Activated CD8-positive, alpha-beta T cell treated with anti-CD3 and anti-CD28 coated beads, Interleukin-2, amount 10 ng/mL, durations not matched to agents 7 days and 5 days (primary cell): ENCODE measurements around the gene IFT27. TPM values are rescaled to one million over a fixed set of nuclear protein-coding genes. Genes with fewer than 3 reads are reported as not detected.
"Not testable (repeated sequence)": the region's sequence is repeated elsewhere in the genome, so short reads cannot be mapped to it uniquely, and the experiment has no call there.

Source experiments
- ATAC-seq: fragments of 150-1000 bp; cut with Tn5 transposase; one replicate; pipeline ENCODE4 v1.10.0; 2021; ENCODE audit warnings: moderate library complexity
- CTCF ChIA-PET: fragments of 350-600 bp; sonication (Branson Sonifier 250); formaldehyde crosslinking; loops from one replicate; lab custom pipeline; 2021; ENCODE audit warnings: antibody characterized with exemption; lab: Charles Lee
- POLR2A ChIA-PET: fragments of 350-600 bp; sonication (Branson Sonifier 250); formaldehyde crosslinking; loops from one replicate; lab custom pipeline; 2021; ENCODE audit warnings: antibody characterized with exemption; lab: Charles Lee
- DNase-seq: peaks from one replicate; pipeline ENCODE4 v3.0.0-alpha.2; 2020
- H3K27ac Mint-ChIP-seq: one replicate; pipeline ENCODE4 v1.8.0; 2021; ENCODE audit warnings: mild to moderate bottlenecking, mixed read lengths
- H3K27me3 Mint-ChIP-seq: one replicate; pipeline ENCODE4 v1.8.0; 2021; ENCODE audit warnings: low read depth, mixed read lengths
- H3K36me3 Mint-ChIP-seq: one replicate; pipeline ENCODE4 v1.8.0; 2021; ENCODE audit warnings: low read depth, mixed read lengths
- H3K4me1 Mint-ChIP-seq: one replicate; pipeline ENCODE4 v1.8.0; 2021; ENCODE audit warnings: low read depth, mixed read lengths
- H3K4me3 Mint-ChIP-seq: one replicate; pipeline ENCODE4 v1.8.0; 2021; ENCODE audit warnings: mild to moderate bottlenecking, mixed read lengths
- H3K9me3 Mint-ChIP-seq: one replicate; pipeline ENCODE4 v1.8.0; 2022; ENCODE audit warnings: mixed read lengths; ENCODE audit not compliant: insufficient read depth
- total RNA-seq, 2 experiments: library from RNA; stranded (reverse); gene quantifications; one replicate each; pipeline ENCODE4 v1.2.3, GENCODE V29; 2021

IFT27 gene
- total RNA-seq, 2 experiments from 2014 or later, result 26.5 to 27.2 TPM

- H3K27me3 Mint-ChIP-seq, result peaks cover 10% of the 10 kb centered on the region
- DNase-seq, result no peak
- no peak overlapping the region for H3K4me3 Mint-ChIP-seq
- ATAC-seq, result no peak
- H3K27ac Mint-ChIP-seq, result no peak overlapping the region
- no peaks in the 10 kb centered on the region for H3K9me3 Mint-ChIP-seq
- CTCF ChIA-PET, result no interaction called here
- POLR2A ChIA-PET, result interaction anchor here (0.9 kb wide), 1 partner anchor 21 kb away, joined by 3 read pairs; no protein-coding TSS in a partner anchor
- no peaks in the 10 kb centered on the region for H3K36me3 Mint-ChIP-seq
- H3K4me1 Mint-ChIP-seq, result no peaks in the 10 kb centered on the region
Observed at GRCh38 chr22:36739185-36739584, 36.7 kb downstream of the IFT27 start.

- Mint-ChIP-seq H3K27me3 (peaks cover 11% of the 10 kb centered on the region), H3K36me3 (no peaks in the 10 kb centered on the region), H3K9me3 (no peaks in the 10 kb centered on the region), H3K27ac (no peak overlapping the region), H3K4me3 (no peak overlapping the region), H3K4me1 (no peaks in the 10 kb centered on the region)
- ATAC-seq (no peak), DNase-seq (no peak)
- ChIA-PET POLR2A (no interaction called here), CTCF (no interaction called here)
Observed at GRCh38 chr22:36738416-36739020, 37.4 kb downstream of the IFT27 start.

GRCh38 chr22:36737776-36738175, 38.1 kb downstream of the IFT27 start:
- DNase-seq, result no peak
- Mint-ChIP-seq H3K9me3 (no peaks in the 10 kb centered on the region), H3K27me3 (peaks cover 15% of the 10 kb centered on the region), H3K27ac (no peak overlapping the region), H3K4me1 (no peaks in the 10 kb centered on the region), H3K36me3 (no peaks in the 10 kb centered on the region), H3K4me3 (no peak overlapping the region)
- ATAC-seq, result no peak
- ChIA-PET CTCF (no interaction called here), POLR2A (interaction anchor here (0.6 kb wide), 1 partner anchor 306 kb away, joined by 3 read pairs; no protein-coding TSS in a partner anchor)

DNA sequence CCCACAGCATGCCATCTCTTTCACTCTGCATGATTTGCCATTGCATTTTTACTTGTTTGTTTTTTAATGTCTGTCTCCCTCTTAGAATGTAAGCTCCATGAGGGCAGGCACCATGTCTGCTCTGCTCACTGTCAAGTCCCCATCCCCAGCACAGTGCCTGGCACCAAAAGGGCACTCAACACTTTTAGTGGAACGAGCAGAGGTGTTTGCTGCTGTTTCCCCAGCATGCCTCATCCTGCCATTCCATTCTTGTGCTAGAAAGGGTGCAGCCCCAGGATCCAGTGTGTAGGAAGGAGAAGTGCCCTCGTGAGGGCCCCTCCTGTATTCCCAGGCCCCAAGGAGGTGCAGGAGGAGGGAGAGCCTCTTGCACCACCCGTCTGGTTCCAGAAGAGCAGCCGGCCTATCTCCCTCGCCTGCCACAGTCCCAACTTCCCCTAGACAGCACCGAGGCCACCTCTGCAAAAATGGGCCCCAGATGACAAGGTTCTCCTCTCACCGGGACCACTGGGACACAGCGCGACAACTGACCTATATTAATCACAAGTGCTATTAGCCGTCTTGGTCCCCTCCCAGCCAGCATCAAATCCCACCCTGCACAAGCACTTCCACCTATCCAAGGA, 39.1 kb downstream of the IFT27 start:
- CTCF ChIA-PET, result no interaction called here
- Mint-ChIP-seq H3K27me3 (peaks cover 22% of the 10 kb centered on the region), H3K36me3 (no peaks in the 10 kb centered on the region), H3K27ac (no peak overlapping the region), H3K4me3 (no peak overlapping the region), H3K9me3 (no peaks in the 10 kb centered on the region), H3K4me1 (no peaks in the 10 kb centered on the region)
- ATAC-seq (no peak), DNase-seq (no peak)
- POLR2A ChIA-PET, result no interaction called here

GRCh38 chr22:36734171-36735058, 41.5 kb downstream of the IFT27 start:
- H3K27ac Mint-ChIP-seq, result no peak overlapping the region
- no peaks in the 10 kb centered on the region for H3K36me3 Mint-ChIP-seq
- ChIA-PET CTCF (interaction anchor here (0.9 kb wide), 1 partner anchor 23 kb away, joined by 3 read pairs; no protein-coding TSS in a partner anchor), POLR2A (interaction anchor here (0.6 to 0.7 kb wide), 2 partner anchors 53 to 884 kb away, joined by 3 to 4 read pairs; no protein-coding TSS in a partner anchor)
- no peaks in the 10 kb centered on the region for H3K9me3 Mint-ChIP-seq
- no peaks in the 10 kb centered on the region for H3K4me1 Mint-ChIP-seq
- DNase-seq (no peak), ATAC-seq (no peak)
- peaks cover 22% of the 10 kb centered on the region for H3K27me3 Mint-ChIP-seq
- H3K4me3 Mint-ChIP-seq, result no peak overlapping the region

GRCh38 chr22:36733271-36733670, 42.6 kb downstream of the IFT27 start:
- ChIA-PET POLR2A (no interaction called here), CTCF (no interaction called here)
- peaks cover 17% of the 10 kb centered on the region for H3K27me3 Mint-ChIP-seq
- no peak for DNase-seq
- ATAC-seq, result no peak
- H3K9me3 Mint-ChIP-seq, result no peaks in the 10 kb centered on the region
- H3K27ac Mint-ChIP-seq, result no peak overlapping the region
- no peak overlapping the region for H3K4me3 Mint-ChIP-seq
- no peaks in the 10 kb centered on the region for H3K36me3 Mint-ChIP-seq
- H3K4me1 Mint-ChIP-seq, result no peaks in the 10 kb centered on the region

DNA sequence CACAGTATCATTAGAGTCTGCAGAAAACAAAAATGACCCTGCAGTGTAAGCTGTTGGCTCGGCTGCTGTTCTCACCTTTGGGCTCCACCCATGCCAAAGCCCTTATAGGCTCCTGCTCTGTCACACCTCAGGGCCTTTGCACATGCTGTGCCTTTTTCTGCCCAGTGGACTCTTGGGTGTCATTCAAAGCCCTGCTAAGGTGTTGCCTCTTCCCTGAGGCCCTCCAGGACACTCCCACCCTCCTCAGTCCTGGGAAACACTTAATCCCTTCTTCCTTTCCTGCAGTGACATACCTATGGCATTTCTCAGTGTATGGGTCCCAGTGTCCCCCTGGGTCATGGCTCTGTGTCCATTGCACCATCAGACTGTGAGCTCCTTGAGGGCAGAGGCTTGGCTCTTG, 43.3 kb downstream of the IFT27 start:
- Mint-ChIP-seq H3K36me3 (no peaks in the 10 kb centered on the region), H3K4me3 (no peak overlapping the region), H3K4me1 (no peaks in the 10 kb centered on the region), H3K27me3 (peaks cover 17% of the 10 kb centered on the region), H3K9me3 (no peaks in the 10 kb centered on the region), H3K27ac (no peak overlapping the region)
- ChIA-PET POLR2A (no interaction called here), CTCF (no interaction called here)
- DNase-seq (no peak), ATAC-seq (no peak)

- Mint-ChIP-seq H3K9me3 (no peaks in the 10 kb centered on the region), H3K4me1 (no peaks in the 10 kb centered on the region), H3K4me3 (no peak overlapping the region), H3K36me3 (no peaks in the 10 kb centered on the region), H3K27ac (no peak overlapping the region), H3K27me3 (peaks cover 17% of the 10 kb centered on the region)
- DNase-seq (no peak), ATAC-seq (no peak)
- ChIA-PET CTCF (no interaction called here), POLR2A (no interaction called here)
Observed at GRCh38 chr22:36731916-36732315, 44.0 kb downstream of the IFT27 start.

- DNase-seq, H3K9me3 Mint-ChIP-seq, H3K36me3 Mint-ChIP-seq, CTCF ChIA-PET, H3K4me3 Mint-ChIP-seq, ATAC-seq, POLR2A ChIA-PET, H3K27ac Mint-ChIP-seq, H3K4me1 Mint-ChIP-seq: not testable (repeated sequence)
- peaks cover 15% of the 10 kb centered on the region for H3K27me3 Mint-ChIP-seq
Observed at GRCh38 chr22:36731321-36731720, 44.6 kb downstream of the IFT27 start.

DNA sequence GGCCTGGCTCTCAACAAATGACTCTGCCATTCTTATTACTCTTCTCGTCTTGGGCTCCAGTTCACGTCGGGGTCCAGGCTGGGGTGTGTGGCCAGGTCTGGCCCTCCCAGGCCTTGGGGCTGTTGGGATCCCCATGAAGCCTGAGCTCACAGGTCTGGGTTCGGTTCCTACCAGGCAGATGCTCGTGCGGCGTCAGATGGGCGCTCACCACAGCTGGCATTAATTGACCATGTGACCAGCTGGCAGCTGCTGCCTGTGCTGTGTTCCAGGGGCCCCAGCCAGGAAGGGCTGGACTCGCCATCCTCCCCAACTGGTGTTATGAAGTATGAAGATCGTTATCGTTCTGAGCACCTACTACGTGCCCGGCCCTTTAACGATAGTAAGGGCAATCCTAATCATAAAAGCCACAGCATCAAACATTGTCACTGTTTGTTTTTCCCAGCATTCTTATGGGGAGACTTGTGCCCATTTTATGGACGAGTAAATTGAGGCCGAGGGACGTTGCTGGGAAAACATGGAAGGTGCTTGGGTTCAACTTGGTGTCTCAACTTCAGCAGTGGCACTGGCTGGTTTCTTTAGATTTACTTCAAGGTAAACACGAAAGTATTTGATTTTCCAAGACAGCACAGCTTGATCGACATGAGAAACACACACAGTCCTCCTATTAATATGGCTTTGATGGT, 45.6 kb downstream of the IFT27 start:
- ChIA-PET POLR2A (no interaction called here), CTCF (no interaction called here)
- H3K36me3 Mint-ChIP-seq, result no peaks in the 10 kb centered on the region
- H3K27me3 Mint-ChIP-seq, result peaks cover 15% of the 10 kb centered on the region
- DNase-seq (no peak), ATAC-seq (no peak)
- no peak overlapping the region for H3K27ac Mint-ChIP-seq
- no peaks in the 10 kb centered on the region for H3K4me1 Mint-ChIP-seq
- H3K4me3 Mint-ChIP-seq, result no peak overlapping the region
- no peaks in the 10 kb centered on the region for H3K9me3 Mint-ChIP-seq

- H3K4me1 Mint-ChIP-seq, result no peaks in the 10 kb centered on the region
- CTCF ChIA-PET, result no interaction called here
- no peaks in the 10 kb centered on the region for H3K9me3 Mint-ChIP-seq
- no peak for DNase-seq
- H3K4me3 Mint-ChIP-seq, result no peak overlapping the region
- peaks cover 15% of the 10 kb centered on the region for H3K27me3 Mint-ChIP-seq
- ATAC-seq, result no peak
- no peak overlapping the region for H3K27ac Mint-ChIP-seq
- POLR2A ChIA-PET, result no interaction called here
- H3K36me3 Mint-ChIP-seq, result no peaks in the 10 kb centered on the region
Observed at GRCh38 chr22:36729321-36729720, 46.6 kb downstream of the IFT27 start.
